ENCODE results near the gene FEN1.

FEN1 gene

DNA sequence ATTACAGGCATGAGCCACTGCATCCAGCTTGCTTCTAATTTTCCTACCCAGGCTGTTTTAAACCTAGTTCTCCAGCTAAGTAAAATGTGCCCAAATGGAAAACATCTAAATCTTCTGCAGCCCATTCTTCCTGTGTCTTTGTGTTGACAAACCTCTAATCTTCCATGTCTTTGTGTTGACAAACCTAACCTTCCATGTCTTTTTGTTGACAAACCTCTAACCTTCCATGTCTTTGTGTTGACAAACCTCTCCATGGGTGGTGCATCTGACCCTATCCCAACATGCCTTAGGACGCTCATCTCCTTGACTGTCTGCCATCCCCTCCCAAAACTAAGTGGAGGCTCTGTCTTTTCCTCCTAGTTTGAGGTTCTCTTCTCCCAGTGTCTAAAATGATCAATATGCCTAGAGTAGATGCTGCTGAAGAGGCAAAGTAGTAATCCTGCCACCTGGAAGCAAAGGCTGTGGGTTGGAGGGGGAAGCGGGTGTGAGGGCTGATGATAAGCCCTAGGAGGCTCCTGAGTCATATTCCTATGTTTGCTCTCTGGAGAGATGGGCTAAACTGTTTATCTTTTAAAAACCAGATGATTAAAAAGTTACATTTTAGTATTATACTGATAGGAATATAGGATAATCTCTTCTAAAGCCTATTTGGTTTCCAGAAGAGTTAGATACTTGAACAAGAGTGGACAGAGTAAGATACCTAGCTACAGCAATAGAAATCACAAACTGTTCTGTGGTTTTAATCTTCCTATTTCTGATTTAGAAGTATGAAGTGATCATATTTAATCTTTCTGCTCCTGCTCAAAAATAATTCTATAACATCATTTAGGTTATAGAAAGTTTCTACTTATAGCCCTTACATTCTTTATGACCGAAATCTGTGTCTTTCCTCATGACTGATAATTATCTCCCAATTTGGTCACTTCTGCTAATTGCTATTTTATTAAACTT is 7.9 kb downstream of the FEN1 start:
- Histone ChIP-seq H3K9me3 (ENCODE audit: low read length) (no peaks in the 10 kb centered on the region), H4K20me1 (ENCODE audit: insufficient read depth, low read length) (no peaks in the 10 kb centered on the region), H3K27me3 (ENCODE audit: insufficient read depth, low read length) (no peaks in the 10 kb centered on the region), H3K79me2 (ENCODE audit: insufficient read depth, low read length) (peaks cover 16% of the 10 kb centered on the region), H2AFZ (ENCODE audit: low read length) (no peak overlapping the region), H3K4me1 (ENCODE audit: insufficient read depth, low read length, severe bottlenecking) (peaks cover 29% of the 10 kb centered on the region), H3K4me3 (ENCODE audit: low read depth, low read length, poor library complexity, severe bottlenecking) (no peak overlapping the region), H3K4me2 (ENCODE audit: low read length) (no peak overlapping the region), H3K36me3 (ENCODE audit: insufficient read depth, low read length) (peaks cover 59% of the 10 kb centered on the region), H3K27ac (ENCODE audit: low read depth, low read length, poor library complexity, severe bottlenecking) (no peak overlapping the region), H3F3A (ENCODE audit: insufficient read depth, low read length) (peaks cover 4% of the 10 kb centered on the region; the same call in 1 of the 2 replicates), H3K9me2 (ENCODE audit: low read depth, low read length) (no peaks in the 10 kb centered on the region), H3K9ac (ENCODE audit: low read length) (no peak overlapping the region)
- no peak for TF ChIP-seq EZH2 (IDR thresholded peaks at IDR 0.05; ENCODE audit: borderline replicate concordance, low read length)
- TF ChIP-seq, protein P1, sequence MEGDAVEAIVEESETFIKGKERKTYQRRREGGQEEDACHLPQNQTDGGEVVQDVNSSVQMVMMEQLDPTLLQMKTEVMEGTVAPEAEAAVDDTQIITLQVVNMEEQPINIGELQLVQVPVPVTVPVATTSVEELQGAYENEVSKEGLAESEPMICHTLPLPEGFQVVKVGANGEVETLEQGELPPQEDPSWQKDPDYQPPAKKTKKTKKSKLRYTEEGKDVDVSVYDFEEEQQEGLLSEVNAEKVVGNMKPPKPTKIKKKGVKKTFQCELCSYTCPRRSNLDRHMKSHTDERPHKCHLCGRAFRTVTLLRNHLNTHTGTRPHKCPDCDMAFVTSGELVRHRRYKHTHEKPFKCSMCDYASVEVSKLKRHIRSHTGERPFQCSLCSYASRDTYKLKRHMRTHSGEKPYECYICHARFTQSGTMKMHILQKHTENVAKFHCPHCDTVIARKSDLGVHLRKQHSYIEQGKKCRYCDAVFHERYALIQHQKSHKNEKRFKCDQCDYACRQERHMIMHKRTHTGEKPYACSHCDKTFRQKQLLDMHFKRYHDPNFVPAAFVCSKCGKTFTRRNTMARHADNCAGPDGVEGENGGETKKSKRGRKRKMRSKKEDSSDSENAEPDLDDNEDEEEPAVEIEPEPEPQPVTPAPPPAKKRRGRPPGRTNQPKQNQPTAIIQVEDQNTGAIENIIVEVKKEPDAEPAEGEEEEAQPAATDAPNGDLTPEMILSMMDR (IDR thresholded peaks at IDR 0.05; ENCODE audit: low read length), result no peak

DNA sequence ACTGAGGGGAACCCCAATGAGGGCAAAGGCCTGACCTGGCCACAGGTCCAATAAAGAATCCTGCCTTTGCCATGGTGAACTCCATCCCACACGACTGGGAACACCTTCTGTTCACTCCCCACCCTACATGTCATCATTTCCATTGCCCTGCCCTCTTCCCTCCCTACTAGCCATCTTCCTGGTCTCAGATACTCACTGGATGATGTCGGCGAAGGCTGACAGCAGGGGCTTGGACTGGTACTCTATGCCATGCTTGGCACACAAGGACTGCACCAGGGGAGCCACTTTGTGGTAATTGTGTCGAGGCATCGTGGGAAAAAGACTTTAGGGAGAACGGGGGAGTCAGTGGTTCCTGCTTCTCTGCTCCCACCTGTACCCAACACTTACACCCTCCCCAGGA is 9.9 kb downstream of the FEN1 start:
- no peaks in the 10 kb centered on the region for H3K9me3 ChIP-seq (ENCODE audit: low read length)
- H3K4me2 ChIP-seq (ENCODE audit: low read length), result no peak overlapping the region
- H3K27ac ChIP-seq (ENCODE audit: low read depth, low read length, poor library complexity, severe bottlenecking), result no peak overlapping the region
- no peaks in the 10 kb centered on the region for H3K27me3 ChIP-seq (ENCODE audit: insufficient read depth, low read length)
- H3K4me3 ChIP-seq (ENCODE audit: low read depth, low read length, poor library complexity, severe bottlenecking), result no peak overlapping the region
- H3K9me2 ChIP-seq (ENCODE audit: low read depth, low read length), result no peaks in the 10 kb centered on the region
- peaks cover 47% of the 10 kb centered on the region for H3K36me3 ChIP-seq (ENCODE audit: insufficient read depth, low read length)
- H3K4me1 ChIP-seq (ENCODE audit: insufficient read depth, low read length, severe bottlenecking), result peaks cover 16% of the 10 kb centered on the region
- H4K20me1 ChIP-seq (ENCODE audit: insufficient read depth, low read length), result no peaks in the 10 kb centered on the region
- TF ChIP-seq EZH2 (IDR thresholded peaks at IDR 0.05; ENCODE audit: borderline replicate concordance, low read length), result no peak
- TF ChIP-seq, protein P1 (IDR thresholded peaks at IDR 0.05; ENCODE audit: low read length), result no peak
- peaks cover 9% of the 10 kb centered on the region for H3K79me2 ChIP-seq (ENCODE audit: insufficient read depth, low read length)
- H2AFZ ChIP-seq (ENCODE audit: low read length), result no peak overlapping the region
- H3F3A ChIP-seq (ENCODE audit: insufficient read depth, low read length), result no peaks in the 10 kb centered on the region
- no peak overlapping the region for H3K9ac ChIP-seq (ENCODE audit: low read length)

DNA sequence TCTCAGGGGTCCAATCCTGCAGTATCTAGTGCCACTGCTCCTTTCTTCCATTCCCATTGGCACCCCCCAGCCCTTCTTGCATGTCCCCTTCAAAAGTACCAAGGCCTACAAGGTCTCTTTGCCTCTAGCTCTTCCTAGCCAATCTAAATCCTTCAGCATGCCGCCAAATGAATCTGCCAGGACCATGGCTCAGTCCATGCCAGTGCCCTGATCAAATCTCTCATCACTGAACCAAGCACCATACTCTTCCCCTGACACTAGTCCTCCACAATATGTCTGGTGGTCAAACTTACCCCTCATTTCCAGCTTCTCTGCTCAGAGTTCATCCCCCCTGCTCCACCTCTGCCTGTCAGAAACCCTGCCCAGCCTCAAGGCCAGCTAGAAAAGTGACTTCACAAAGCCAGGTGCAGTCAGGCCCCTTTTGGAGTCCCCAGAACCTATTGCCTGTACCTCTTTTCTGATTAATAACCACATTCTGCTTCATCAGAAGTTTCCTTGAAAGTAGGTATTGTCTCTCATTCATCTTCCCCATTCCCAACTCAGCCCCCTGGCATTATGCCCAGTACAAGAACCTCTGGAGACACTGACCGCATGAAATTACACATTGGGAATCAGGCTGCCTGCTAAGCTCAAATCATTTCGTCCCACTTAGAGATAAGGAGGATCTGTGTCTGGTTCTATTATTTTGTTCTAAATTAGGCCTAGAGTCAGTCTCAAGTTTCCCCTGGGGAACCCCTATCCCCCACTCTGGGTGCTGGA is 11.4 kb downstream of the FEN1 start:
- Histone ChIP-seq H3K9me3 (ENCODE audit: low read length) (no peaks in the 10 kb centered on the region), H3K27me3 (ENCODE audit: insufficient read depth, low read length) (no peaks in the 10 kb centered on the region), H4K20me1 (ENCODE audit: insufficient read depth, low read length) (no peaks in the 10 kb centered on the region), H3K9ac (ENCODE audit: low read length) (no peak overlapping the region), H3K4me1 (ENCODE audit: insufficient read depth, low read length, severe bottlenecking) (peaks cover 7% of the 10 kb centered on the region), H3K4me2 (ENCODE audit: low read length) (no peak overlapping the region), H3K27ac (ENCODE audit: low read depth, low read length, poor library complexity, severe bottlenecking) (no peak overlapping the region), H3K4me3 (ENCODE audit: low read depth, low read length, poor library complexity, severe bottlenecking) (no peak overlapping the region), H2AFZ (ENCODE audit: low read length) (no peak overlapping the region), H3K9me2 (ENCODE audit: low read depth, low read length) (no peaks in the 10 kb centered on the region), H3F3A (ENCODE audit: insufficient read depth, low read length) (no peaks in the 10 kb centered on the region), H3K79me2 (ENCODE audit: insufficient read depth, low read length) (no peaks in the 10 kb centered on the region), H3K36me3 (ENCODE audit: insufficient read depth, low read length) (peaks cover 37% of the 10 kb centered on the region)
- TF ChIP-seq, protein P1 (IDR thresholded peaks at IDR 0.05; ENCODE audit: low read length), result no peak
- no peak for TF ChIP-seq EZH2 (IDR thresholded peaks at IDR 0.05; ENCODE audit: borderline replicate concordance, low read length)

All from OCI-LY1 (cell line).